ENCODE data around the gene TCEA2.

TCEA2 gene

GRCh38 chr20:64099086-64099786 lies 36.2 kb downstream of the TCEA2 start:
- peak in 1 of 3 experiments; percentile 71 for DNase-seq

- peak in 2 of 3 experiments; percentile 42 to 58 for DNase-seq
Measured at GRCh38 chr20:64099880-64100565, 37.0 kb downstream of the TCEA2 start.

- no peak for DNase-seq
Measured at GRCh38 chr20:64100566-64100888, 37.5 kb downstream of the TCEA2 start.

- DNase-seq = no peak
Measured at GRCh38 chr20:64100946-64101688, 38.1 kb downstream of the TCEA2 start.

- peak; percentile 71 to 77 (median 74) for DNase-seq
Measured at GRCh38 chr20:64101731-64102621, 39.0 kb downstream of the TCEA2 start.

- peak; percentile 85 to 95 (median 89) for DNase-seq
Measured at GRCh38 chr20:64102647-64103354, 39.8 kb downstream of the TCEA2 start.

GRCh38 chr20:64103871-64104666 lies 41.1 kb downstream of the TCEA2 start:
- peak in 1 of 3 experiments; percentile 60 for DNase-seq

- no peak for DNase-seq
Measured at GRCh38 chr20:64104667-64105451, 41.9 kb downstream of the TCEA2 start.

- DNase-seq = no peak
Measured at GRCh38 chr20:64105846-64106434, 42.9 kb downstream of the TCEA2 start.

GRCh38 chr20:64106435-64106961 lies 43.5 kb downstream of the TCEA2 start:
- no peak for DNase-seq

- DNase-seq = no peak
Measured at GRCh38 chr20:64106981-64107735, 44.2 kb downstream of the TCEA2 start, which contains the start of gene NPBWR2. NPBWR2 (minus strand) TSS chr20:64107565; CDS start chr20:64106831, 734 bp downstream.

- DNase-seq = no peak
Measured at GRCh38 chr20:64107736-64108457, 44.9 kb downstream of the TCEA2 start.

- no peak for DNase-seq
Measured at GRCh38 chr20:64108731-64109681, 46.0 kb downstream of the TCEA2 start.

GRCh38 chr20:64109831-64110391 lies 46.9 kb downstream of the TCEA2 start:
- no peak for DNase-seq

GRCh38 chr20:64110411-64111068 lies 47.5 kb downstream of the TCEA2 start:
- DNase-seq = no peak
